NCI-H748 treated with DMSO at 0.1 percent for 48 hours (cell line): ENCODE results near the gene MAPK7.
A peak's percentile ranks its signal among the peaks of the same experiment; 100 is the strongest.
"Not testable (repeated sequence)": the region's sequence is repeated elsewhere in the genome, so short reads cannot be mapped to it uniquely, and the experiment has no call there.

ENCODE experiments used
- DNase-seq: peaks from one replicate; lab custom pipeline; 2025; lab: John Stamatoyannopoulos, UW

The MAPK7 gene

DNA sequence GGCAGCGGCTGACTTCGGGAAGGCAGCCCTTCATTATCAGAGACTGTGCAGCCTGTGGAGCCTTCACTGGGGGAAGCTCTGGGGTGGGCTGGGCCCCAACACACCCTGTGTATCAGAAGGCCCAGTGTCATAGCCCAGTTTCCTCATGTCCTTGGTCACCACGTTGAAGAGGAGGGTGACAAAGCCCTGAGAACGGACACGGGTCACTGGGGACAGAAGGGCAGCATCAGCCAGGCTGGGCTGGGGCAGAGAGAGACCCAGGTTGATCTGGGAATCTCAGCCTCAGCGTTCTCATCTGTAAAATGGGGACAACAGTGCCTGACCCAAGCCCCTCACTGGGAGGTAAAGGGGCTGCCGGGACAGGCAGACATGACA is 35.1 kb upstream of the MAPK7 start:
- DNase-seq = no peak

DNA sequence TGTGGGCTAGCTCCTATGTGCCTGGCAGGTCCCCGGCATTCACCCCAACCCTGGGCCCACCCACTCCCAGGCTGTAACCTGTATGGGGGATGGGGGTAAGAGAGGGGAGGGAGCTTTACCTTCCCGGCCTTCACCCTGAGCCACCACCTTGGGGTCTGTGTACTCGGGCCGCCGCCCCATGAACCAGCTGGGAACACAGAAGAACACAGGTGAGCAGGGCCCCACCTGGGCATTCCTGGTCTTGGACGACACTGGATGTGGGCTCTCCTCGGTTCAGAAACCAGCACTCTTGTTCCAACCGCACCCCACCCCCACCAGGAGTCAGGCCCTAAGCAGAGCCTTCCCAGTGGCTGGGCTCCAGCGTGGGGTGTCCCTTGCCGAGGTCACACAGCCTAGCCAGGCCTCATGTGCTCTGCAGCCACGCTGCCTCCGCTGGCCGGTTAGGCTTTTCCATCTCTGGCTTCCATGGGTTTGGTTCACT is 34.6 kb upstream of the MAPK7 start:
- DNase-seq = no peak

DNA sequence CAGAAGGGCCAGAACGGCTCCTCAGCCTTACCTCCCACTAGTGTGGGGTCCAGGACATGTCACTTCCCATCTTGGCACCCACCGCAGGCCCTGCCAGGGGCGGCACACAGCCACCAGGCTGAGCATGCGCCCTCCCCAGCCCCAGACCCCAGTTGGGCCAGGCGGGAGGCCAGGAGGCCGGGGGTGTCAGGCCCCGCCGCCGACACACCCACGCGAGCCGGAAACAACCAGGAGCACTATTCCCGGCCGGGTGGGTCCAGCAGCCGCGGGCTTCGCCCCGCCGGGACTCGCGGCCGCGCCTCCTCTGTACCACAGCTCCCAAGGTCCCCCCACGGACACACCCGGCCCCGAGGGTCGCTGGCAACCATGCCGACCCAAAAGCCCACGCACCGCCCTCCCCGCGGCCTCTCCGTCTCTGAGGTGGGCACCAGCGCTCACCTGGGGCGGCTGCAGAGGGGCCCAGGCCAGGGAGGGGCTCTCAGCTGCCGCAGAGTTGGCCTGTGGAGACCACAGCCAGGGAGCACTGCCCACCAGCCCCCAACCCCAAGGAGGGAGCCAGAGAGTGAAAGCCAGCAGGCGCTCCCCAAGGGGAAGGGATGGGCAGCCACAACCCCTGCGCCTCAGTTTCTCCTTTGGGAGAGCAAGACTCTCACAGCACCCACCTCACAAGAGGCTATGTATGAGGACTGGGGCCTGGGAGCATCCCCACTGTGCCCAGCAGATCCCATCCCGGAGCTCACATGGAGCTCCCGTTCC is 33.8 kb upstream of the MAPK7 start:
- no peak for DNase-seq

DNA sequence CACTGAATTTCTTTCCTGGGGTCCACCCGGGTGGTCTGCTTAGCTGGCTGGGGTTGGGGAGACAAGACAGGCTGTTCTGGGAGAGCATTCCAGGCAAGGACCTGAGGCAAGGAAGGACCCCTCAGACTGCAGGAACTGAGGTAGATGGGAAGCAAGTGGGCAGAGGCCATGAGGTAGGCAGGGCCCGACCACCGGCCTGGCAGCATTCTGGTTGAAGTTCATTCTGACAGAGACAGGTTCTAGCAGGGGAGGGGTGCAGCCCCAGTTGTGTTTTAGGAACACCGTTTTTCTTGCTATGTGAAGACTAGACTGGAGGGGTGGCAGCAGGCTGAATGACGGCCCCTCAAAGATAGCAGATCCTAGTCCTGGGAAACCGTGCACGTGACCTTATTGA is 33.2 kb upstream of the MAPK7 start:
- no peak for DNase-seq

DNA sequence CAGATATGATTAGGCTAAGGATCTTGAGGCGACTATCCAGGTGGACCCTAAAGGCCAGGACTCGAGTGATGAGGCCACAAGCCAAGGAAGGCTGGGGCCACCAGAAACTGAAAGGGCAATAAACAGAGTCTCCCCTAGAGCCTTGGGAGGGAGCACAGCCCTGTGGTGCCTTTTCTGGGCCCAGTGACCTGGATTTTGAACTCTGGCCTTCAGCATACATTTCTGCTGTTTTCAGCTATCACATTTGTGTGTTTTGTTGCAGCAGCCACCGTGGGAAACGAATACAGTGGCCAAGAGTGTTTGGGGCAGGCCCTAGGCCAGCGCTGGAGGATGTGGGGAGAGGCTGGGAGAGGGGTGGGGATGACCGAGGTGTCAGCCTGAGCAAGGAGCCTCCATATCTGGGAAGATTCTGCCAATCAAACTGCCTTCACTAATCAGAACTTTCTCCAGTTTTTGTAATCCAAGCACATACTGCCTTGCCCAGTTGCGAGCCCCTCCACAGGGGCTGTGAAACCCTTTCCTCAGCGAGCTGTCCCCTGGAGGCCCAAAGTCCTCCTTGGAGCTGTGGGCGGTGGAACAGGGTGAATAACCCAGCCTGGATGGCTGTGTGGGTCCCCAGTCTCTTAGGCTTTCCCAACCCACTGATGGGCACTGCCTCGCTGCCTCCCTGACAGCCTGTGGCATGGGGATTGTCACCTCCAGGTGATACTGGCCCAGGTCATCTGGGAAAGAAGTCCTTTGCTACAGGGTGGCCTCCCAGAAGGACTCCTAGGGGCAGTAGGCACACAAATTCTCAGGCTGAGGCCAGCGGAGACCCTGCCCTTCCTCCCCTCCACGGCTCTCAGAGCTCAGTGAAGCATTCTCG is 32.6 kb upstream of the MAPK7 start:
- DNase-seq = no peak

DNA sequence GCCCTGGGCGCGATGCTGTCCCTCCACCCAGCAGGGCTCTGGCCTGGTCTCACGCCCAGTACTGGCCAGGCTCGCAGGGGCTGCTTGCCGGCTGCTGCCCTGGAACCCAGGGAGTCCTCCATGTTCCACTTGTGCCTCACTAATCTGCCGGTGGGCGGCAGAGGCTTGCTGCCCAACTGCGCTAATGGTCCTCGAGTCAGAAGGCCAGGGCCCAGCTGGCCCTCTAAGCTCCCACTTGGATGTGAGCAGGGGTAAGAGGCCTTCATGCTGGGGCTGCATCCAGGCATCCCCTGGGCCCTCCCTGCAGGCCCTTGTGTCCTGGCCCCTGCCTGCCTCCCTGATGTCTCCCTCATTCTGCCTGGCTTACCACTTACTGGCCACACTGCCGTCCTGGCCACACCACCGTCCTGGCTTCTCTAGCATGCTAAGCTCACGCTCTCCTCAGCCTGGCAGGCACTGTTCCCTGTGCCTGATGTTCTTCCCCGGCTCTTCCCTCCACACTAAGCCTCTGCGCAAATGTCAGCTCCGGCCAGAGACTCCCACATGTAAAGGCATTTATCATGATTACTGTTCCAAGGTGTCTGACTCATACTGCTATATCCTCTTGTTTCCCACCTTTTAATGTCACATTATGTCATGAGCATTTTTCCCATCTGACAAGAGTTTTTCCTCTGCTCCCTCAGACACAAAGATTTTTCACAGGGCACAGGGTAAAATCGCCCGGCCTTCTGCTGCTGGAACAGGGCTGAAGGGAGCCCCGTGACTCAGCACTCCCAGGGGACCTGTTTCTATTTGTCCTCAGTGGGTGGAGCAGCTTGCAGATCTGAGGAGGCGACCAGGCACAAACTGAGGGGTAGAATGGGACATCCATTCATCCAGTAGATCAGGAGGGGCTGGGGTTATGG is 31.7 kb upstream of the MAPK7 start:
- DNase-seq = no peak

DNA sequence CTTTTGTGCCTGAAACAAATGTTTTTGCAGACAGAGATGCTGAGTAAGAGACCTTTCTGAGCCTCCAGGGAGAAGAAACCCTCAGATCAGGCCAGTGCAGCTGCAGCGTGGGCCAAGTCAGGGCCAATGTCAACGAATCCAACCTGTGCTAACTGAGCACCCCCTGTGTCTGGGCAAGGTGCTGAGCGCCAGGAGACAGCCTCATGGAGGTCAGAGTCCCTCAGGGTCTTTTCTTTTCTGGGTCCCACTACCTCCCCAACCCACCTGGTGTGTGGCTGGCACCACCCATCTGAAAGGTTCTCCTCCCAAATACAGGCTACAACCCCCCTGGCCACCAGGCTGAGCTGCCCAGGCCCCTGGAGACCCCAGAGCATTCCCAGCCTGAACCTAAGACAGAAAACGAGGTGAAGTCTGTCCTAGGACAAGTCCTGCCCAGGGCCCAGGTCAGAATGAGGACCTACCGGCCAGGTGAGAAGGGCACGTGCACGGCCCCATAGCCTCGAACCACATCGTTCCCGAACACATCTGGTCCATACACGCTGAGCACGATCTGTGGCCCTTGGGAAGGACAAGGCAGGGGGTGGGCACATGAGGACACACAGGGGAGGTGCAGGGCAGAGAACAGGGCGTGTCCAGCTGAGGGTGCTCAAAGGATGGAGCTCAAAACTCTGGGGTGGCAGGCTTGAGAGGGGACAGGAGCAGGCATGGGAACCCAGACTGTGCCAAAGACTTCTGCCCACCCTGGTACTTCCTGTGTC is 30.8 kb upstream of the MAPK7 start:
- DNase-seq = no peak

DNA sequence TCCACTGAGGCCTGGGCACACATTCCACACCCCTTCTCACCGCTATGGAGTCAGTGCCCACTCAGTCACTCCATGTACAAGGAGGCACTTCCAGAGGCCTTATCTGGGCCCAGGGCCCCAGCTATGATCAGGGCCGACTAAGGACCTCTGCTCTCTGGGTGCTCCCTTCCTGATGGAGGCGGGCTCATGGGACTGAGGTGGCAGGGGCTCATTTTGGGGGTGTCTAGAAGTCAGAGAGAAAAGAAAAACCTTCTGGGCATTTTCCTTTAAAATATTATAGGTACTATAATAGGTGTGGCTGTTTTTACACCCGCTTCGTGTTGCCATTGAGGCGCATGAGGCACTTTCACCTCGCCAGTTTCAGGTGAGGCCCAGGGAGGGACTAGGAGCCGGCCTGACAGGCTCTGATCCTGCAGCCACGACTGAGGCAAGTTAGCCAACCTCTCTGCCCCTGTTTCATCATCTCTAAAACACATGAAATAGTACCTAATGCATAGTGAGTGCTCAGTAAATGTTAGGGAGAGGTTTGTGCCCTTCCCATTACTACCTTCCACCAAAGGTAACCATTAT is 30.1 kb upstream of the MAPK7 start:
- DNase-seq = no peak

DNA sequence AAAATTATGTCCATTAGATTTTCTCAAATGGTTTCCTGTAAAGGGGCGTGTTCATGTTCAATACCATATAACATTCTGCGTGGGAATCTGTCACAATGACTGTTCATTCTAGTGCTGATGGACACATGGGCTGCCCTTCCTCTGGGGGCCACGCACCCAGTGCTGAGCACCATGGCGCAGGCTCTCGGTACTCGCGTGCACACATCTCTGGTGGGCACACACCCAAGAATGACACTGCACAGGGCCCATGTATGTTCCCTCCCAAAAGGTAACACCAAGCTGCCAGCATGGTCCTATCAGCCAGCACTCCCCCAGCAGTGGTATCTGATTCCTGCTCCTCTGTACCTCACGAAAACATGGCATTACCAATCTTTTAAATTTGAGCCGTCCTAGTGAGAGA is 29.5 kb upstream of the MAPK7 start:
- DNase-seq = no peak

DNA sequence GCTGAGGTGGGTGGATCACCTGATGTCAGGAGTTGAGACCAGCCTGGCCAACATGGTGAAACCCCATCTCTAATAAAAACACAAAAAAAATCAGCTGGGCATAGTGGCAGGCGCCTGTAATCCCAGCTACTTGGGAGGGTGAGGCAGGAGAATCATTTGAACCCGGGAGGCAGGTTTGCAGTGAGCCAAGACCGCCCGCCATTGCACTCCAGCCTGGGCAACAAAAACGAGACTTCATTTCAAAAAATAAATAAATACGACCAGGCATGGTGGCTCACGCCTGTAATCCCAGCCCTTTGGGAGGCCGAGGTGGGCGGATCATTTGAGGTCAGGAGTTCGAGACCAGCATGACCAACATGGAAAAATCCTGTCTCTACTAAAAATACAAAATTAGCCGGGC is 24.9 kb upstream of the MAPK7 start:
- DNase-seq = not testable (repeated sequence)

DNA sequence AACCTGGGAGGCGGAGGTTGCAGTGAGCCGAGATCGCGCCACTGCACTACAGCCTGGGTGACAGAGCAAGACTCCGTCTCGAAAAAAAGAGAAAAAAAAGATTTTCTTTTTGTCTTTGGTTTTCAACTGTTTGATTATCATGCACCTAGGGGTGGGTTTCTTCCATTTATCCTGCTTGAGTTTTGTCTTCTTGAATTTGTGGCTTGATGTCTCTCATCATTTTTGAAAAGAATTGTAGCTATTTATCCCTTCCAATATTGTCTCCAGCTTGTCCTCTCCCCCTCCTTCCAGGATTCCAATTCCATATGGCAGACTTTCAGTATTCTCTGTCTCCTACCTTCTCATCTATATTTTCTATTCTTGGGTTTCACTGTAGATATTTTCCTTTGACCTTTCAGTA is 23.6 kb upstream of the MAPK7 start:
- no peak for DNase-seq

DNA sequence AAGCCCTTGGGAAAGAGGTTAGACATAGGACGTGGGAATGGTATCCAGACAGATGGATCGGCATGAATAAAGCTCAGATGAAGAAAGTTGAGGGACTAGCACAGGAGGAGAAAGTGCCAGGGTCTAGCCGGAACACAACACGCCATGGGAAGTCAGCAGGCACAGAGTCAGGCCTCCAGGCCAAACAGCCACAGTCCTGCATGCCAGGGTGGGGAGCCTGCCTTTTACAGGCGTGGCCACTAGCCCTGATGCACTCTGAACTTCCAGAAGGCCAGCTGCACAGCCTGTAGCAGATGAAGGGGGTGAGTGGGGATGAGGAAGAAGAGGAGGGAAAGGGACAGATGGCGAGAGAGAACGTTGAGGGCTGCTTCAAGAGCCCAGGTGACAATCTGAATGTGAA is 20.9 kb upstream of the MAPK7 start:
- no peak for DNase-seq

DNA sequence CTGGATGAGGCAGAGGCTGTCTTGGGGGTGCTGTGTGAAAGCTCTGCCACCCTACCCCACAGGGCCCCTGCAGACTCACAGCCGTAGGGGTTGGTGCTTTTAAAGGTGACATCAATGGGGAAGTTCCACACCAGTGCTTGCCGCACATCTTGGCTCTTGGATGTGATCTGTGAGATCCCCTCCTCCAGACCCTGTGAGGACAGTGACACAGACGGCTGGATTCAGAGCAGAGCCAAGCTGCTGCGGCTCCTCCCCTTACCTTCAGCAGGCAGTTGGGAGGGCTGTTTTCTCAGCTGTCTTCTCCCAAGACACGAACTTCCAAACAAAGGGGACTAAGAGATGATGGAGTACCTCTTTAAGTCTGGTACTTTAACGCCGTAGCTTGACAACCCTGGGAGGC is 20.5 kb upstream of the MAPK7 start:
- DNase-seq = no peak

DNA sequence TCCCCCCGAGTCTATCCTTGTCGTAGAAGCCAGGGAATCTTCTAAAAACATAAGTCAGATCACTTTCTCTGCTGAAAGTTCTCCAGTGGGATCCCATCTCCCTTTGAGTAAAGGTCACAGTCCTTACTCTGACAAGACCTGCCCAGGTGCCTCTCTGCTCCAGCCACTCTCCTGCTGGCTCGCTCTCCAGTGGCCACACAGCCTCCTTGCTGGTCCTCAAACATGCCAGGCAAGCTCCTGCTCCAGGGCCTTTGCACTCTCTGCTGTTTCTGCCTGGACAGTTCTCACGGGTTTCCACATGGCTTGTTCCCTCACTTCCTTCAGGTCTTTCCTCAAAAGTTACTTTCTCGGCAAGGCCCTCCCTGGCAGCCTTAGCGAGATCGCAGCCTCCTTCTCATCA is 19.1 kb upstream of the MAPK7 start:
- DNase-seq = no peak

DNA sequence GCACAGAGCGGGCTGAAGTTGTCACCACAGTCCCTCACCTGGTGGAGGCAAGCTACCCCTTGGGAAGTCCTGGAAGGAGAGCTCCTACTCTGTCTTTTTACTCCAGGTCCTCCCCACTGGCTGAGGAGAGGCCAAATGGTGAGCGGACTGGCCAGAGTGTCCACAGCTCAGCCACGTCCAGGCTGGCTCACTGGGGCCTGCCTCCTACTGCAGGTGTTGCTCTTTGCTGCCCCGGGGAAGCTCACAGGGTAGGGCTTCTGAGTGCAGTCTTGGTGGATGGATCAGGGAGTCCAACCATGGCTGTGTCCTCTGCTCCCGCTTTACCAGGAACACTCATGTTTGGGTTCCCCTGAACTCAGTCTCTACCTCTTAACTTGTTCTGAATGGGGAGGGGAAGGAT is 18.4 kb upstream of the MAPK7 start:
- no peak for DNase-seq

DNA sequence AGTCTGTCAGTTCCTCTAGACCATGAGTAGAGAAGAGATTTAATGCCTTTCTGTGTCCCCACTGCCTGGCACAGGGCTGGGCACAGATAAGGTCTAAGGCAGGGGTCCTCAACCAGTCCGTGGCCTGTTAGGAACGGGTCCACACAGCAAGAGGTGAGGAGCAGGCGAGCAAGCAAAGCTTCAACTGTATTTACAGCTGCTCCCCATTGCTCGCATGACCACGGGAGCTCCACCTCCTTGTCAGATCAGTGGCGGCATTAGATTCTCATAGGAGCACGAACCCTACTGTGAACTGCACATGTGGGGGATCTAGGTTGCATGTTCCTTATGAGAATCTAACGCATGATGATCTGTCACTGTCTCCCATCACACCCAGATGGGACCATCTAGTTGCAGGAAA is 17.5 kb upstream of the MAPK7 start:
- no peak for DNase-seq

DNA sequence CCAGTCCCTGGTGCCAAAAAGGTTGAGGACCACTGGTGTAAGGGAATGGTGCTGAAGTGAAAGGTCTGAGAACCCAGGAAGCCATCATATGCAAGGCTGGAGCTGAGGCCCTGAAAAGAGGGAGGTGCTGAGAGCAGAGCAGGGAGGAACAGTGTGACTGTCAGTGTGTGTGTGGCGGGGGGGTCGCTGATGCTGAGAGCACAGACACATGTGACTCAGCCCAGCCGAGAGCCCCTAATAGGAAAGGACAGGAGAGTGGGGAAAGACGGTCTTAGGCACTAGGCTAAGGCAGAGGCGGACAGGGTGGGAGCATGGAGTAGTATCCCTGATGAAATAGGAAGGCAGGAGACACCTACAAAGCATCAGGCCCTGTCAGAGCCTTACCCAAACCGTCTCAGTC is 17.0 kb upstream of the MAPK7 start:
- DNase-seq = no peak

DNA sequence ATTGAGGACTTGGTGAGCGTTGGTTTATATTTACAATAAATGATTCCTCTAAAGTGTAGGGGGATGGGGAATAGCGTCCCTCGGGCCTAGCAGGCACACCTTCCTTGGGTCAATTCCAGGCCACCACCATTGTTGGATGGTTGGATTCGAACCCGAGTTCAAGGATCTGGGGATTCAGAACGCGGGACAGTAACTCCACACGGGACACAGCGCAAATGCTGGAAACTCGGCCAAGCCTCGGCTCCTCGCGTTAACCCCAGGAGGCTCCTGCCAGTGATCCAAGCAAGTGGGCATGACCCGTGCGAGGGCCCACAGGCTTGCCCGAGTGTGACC is 16.4 kb upstream of the MAPK7 start:
- no peak for DNase-seq

DNA sequence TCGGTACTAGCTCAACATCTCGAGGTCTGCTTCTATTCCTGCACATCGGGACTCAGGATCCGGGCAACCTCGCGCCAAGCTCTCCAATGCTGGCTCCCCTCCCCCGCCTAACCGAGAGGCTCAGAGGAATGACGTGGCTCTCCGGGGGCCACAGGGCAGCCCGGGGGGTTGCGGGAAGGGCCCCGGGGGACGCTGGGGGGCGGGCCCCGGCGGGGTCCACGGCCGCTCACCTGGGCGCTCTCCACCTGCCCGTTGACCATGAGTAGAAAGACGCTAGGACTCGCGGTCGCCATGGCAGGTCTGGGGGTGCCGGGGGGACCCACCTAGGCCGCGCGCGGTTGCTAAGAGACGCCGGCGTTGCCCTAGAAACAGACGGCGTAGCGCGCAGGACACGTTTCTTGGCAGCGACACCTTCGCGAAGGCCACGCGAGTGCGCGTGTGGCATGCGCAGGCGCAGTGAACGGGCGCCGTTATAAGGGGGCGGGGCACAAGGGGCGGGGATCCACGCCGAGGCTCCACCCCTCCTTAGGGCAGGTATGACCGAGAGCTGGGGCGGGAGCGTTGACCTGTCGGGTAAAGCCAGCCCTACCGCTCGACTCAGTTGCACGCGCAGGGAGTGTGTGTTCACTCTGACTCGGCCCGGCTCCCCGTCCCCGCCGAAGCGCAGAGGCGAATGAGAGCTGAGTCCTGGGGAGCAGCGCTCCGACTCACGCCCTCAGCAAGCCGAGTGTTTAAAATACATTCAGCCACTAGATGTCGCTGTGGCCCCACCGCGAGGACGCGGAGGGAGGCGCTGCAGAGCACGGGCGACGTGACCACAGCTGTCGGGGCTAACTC is 15.8 kb upstream of the MAPK7 start, which contains the start of gene B9D1:
Gene B9D1, minus strand, starts transcription at position 447 of the 837 bp plus-strand sequence. Its CDS starts 154 bp downstream, at position 293.
- DNase-seq = peak; percentile 97

DNA sequence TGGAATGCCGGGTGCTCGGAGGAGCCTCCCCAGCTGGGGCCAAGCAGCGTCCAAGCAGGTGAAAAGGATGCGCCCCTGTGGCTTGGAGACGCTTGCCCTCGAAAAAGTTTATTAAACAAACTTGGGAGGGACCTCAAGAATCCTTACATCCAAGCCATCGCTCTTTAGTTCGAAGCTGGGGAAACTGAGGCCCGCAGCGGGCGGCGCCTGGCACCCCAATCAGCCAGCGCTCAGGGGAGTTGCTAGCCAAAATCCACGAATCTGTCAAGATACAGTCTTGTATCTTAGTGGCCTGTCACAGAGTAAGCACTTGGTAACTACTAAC is 15.2 kb upstream of the MAPK7 start:
- DNase-seq = no peak
